CD4-positive, alpha-beta T cell treated with Interleukin-21 for 1 hour (primary cell): ENCODE data around the gene CTIF.

Experiments
- DNase-seq: peaks from one replicate; pipeline ENCODE4 v3.0.0-alpha.2; 2020

CTIF gene

DNA sequence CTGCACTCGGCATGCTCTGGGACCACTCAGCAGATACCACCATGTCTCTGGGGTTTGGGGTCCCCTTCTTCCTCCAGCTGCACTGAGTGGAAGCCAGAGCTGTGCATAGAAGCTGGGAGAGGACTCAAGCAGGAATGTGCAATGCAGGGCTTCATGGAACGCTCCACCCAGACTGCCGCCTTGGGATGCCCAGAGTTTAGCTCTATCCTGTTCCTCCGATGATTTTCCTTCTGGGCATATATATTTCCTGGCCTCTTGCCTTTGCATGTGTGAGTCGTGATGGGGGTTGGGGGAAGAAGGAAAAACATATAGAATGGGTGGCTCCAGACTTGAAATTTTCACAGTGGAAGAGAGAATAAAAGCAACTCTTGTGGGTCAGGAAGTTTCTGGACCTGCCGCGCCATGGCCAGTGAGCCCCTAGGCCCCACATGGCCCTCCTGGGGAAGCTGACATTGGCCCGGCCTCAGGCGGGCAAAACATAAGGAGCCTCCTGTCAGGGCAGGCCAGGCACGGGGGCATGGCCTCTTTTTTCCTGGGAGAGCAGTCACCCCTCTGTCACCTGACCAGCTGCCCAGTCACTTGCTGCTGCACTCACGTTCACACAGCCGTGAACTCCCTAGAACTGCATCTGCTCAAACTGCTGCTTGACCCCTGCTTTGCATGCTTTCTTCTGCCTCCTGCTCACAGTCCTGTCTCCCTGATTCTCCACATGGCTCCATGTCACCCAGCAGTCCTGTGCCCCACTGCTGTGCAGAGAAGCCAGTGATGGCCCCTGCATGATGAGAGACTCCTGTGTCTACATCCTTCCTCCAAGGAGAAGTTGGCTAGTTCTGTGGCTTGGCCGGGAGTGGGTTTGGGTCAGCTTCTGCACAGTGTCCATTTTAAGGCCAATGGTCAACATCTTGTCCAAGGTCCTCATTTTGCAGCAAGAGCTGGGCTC, 197.8 kb downstream of the CTIF start:
- DNase-seq: no peak

DNA sequence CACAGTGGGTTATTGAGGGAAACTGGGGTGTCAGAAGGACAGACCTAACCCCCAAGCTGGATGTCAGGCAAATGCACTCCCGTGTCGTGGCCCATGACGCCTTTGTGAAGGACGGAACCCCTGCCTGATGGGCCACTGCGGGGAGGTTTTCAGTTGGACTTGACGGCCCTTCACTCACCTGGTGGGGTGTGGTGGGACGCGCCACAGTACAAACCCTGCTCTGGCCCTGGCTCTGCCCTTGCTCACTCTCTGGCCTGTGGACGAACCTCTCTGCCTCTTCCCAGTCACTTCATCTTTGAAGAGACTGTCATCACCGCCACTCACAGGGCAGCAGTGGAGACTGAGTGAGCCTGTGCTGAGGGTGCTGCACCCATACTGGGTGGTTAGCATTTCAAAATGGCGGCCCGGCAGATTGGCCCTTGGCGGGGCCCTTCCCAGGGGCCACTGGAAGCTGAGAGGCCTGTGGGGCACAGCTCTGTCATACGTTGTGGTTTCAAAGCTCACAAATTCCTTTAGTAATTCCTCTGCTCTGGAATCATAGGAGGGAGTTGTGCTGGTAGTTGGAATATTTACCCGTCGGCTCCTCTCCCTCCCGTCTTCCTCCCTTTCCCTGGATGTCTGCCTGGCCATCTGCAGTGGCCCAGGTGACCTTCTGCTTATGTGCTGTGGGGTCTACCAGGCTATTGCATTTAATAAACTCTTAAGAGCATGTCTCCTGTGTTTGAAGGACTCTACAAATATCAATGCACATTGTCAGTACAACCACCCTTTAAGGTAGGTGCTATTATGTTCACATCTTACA, 200.6 kb downstream of the CTIF start:
- no peak for DNase-seq

- no peak for DNase-seq
Observed at GRCh38 chr18:48740068-48740440, 201.2 kb downstream of the CTIF start.

DNA sequence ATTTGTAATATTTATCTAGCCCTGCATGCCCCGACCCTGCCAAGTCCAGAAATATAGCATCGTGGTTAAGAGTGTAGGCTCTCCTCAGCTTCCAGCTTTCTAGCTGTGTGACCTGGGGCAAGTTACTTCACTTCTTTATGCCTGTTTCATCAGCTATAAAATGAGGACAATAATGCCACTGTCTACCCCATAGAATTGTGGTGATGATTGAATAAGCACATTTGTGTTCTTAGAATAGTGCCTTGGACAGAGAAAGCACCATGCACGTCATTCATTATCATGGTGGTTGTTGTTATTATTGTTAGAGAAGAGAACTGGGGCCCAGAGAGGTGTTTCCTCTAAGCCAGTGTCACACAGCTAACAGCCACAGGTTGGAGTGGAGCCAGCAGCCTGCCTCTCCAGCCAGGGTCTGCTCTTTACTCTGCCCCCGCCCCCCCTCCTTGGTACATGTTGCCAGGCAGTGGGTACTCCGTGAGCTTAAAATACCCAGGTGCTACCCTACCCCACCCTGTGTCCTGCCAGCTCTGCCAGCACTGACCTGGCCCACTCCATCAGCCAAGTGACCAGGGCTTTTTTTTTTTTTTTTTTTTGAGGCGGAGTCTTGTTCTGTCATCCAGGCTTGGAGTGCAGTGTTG, 202.1 kb downstream of the CTIF start:
- no peak for DNase-seq

- DNase-seq: no peak
Observed at GRCh38 chr18:48741866-48742265, 203.0 kb downstream of the CTIF start.

- no peak for DNase-seq
Observed at GRCh38 chr18:48742304-48742703, 203.5 kb downstream of the CTIF start.

GRCh38 chr18:48742706-48743475, 204.1 kb downstream of the CTIF start:
- no peak for DNase-seq

DNA sequence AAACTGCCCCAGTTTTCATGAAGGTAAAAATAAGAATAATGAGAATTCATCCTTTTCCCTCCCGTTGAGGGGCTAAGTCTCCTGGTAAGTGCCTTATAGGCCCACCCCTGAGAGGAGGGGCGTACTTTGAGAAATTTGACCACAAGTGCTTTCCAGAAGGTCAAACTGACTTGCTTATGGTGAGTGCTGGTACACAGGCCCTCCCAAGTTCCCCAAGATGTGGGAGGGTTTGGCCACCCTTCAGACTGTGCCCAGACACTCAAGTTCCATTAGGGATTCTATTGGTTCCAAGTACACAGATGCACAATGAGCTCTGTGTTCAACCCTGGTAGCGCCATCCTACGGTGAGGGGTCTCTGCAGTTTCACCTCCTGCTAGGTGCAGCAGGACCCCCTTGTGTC, 205.1 kb downstream of the CTIF start:
- DNase-seq: no peak

- no peak for DNase-seq
Observed at GRCh38 chr18:48745293-48745692, 206.5 kb downstream of the CTIF start.

GRCh38 chr18:48749768-48750167, 210.9 kb downstream of the CTIF start:
- no peak for DNase-seq

DNA sequence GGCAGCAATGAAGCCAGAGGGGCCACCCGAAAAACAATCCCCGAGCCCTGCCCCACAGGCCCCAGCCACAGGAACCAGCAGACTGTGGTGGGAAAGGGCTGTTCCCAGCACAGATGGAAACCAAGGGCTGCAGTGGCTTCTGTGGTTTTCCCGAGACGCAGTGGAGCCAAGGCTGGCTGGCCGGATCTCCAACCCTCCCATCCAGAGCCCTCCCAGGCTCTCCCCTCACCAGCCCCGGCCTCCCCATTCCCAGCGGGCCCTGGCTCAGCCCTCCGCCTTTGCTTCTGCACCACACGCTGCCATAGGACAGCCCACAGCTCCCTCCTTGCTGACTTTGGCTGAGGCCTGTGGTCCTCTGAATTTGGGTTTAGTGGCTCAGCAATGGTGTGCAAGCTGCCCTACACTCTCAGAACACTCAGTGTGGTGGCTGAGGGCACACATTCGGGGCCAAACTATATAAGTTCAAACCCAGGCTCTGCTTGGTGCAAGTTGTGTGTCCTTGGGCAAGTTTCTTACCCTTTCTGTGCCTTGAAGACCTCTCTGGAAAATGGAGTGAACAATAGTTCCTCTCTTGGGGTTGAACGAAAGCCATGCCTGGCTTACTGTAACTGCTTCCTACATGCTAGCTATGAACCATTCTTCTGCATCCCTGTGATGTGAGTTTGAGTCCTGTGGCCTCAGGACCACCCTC, 211.8 kb downstream of the CTIF start:
- no peak for DNase-seq

- DNase-seq: no peak
Observed at GRCh38 chr18:48751727-48752468, 213.1 kb downstream of the CTIF start.

GRCh38 chr18:48752478-48752877, 213.6 kb downstream of the CTIF start:
- DNase-seq: no peak

- DNase-seq: no peak
Observed at GRCh38 chr18:48752928-48753327, 214.1 kb downstream of the CTIF start.

GRCh38 chr18:48753691-48754090, 214.9 kb downstream of the CTIF start:
- DNase-seq: no peak

- no peak for DNase-seq
Observed at GRCh38 chr18:48754559-48754958, 215.7 kb downstream of the CTIF start.

- DNase-seq: no peak
Observed at GRCh38 chr18:48754993-48755473, 216.2 kb downstream of the CTIF start.

DNA sequence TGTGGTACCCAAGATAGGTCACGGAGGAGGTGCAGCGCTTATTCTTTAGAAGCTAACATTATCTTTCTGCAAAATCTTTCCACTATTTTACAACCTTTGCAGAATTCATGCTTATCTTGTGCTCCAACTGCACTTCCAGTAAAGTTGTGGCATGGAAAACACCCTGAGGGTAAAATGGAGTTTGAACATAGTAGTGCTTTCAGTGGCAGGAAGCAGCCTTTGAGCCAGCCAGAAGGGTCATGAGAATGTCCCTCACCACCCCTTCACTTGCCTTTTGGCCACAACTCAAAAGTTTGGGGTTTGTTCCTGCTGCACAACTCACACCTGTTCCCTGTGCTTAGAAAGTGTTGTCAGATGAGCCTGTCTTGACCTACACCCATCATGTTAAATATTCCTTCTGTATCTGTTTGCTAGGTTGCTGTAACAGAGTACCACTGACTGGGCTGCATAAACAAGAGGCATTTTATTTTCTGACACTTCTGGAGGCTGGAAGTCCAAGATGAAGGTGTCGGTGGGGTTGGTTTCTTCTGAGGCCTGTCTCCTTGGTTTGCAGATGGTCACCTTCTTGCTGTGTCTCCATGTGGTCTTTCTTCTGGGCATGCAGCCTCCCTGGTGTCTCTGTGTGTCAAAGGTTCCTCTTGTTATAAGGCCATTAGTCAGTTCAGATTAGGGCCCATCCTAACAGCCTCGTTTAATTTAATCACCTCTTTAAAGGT, 217.8 kb downstream of the CTIF start:
- no peak for DNase-seq

DNA sequence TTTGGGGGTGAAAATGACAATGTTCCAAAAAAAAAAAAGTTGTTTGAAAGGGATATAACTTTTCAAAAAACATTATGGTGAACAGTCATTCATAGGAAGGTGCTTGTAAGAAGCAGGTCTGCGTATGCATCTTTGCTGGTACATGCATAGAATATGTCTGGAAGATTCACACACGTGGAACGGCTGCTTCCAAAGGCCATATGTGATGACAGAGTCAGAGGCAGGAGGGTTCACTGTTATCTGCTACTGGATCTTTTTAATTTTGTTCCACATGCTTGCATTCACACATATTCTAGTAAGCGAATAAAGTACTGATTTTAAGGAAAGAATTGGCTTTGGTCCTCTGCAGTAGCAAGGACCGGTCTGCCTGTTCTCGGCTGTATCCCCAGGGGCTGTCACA, 218.5 kb downstream of the CTIF start:
- DNase-seq: no peak

DNA sequence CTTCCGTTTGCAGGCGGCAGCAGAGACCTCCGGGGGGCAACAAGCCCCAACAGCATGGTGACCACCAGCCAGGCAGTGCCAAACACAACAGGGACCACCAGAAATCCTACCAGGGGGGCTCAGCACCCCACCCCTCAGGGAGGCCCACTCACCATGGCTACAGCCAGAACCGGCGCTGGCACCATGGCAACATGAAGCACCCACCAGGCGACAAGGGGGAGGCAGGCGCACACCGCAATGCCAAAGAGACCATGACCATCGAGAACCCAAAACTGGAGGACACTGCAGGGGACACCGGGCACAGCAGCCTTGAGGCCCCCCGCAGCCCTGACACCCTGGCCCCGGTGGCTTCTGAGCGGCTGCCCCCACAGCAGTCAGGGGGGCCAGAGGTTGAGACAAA, 219.1 kb downstream of the CTIF start:
- DNase-seq: no peak

DNA sequence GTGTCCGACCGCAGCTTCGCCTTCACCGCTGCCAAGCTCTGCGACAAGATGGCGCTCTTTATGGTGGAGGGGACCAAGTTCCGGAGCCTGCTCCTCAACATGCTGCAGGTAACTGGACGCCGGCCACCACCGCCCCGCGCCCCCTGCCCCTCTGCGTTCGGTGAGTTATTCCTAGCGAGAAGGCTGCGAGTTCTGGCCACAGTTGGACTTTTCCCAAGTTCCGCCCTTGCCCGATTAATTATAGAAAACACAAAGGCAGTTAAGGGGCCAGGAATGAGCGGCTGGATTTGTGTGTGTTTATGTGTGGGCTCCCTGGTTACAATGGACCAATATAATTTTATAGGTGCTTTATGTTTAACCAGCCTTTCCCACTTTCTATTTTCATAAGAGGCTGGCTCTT, 222.8 kb downstream of the CTIF start:
- no peak for DNase-seq
